ENCODE measurements around the gene ADAMTS7. TPM values are rescaled to one million over a fixed set of nuclear protein-coding genes. Genes with fewer than 3 reads are reported as not detected.
"Not testable (repeated sequence)": the region's sequence is repeated elsewhere in the genome, so short reads cannot be mapped to it uniquely, and the experiment has no call there.

ADAMTS7 gene
- total and polyA plus RNA-seq, 2 of the 8 experiments (the other 6 are each of a cell fraction or from before 2014, with no cell fraction given) = 27.9 to 45.2 TPM

DNA sequence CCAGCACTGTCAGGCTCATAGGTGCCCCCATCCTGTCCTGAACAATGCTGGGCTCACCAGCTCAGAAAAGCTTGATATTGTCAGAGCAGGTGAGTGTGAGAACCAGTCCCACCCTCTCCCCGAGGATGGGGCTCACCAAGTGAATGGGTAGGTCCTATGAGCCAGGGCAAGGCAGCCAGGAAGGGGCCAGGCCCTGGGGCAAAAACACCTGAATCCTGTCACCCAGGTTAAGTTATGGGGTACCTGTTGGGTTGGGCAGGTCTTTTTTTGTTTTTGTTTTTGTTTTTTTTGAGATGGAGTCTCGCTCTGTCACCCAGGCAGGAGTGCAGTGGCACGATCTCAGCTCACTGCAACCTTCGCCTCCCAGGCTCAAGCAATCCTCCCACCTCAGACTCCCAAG lies 16.8 kb downstream of the ADAMTS7 start:
- H3K9ac ChIP-seq (replicated peaks in 1 of 4; ENCODE audit: extremely low read depth in 1 of 4, low read depth in 3 of 4, low read length in 3 of 4); FAIRE-seq; H3K18ac ChIP-seq (ENCODE audit: extremely low read depth, low read length); H3K4me3 ChIP-seq (ENCODE audit: extremely low read depth in 1 of 4, insufficient read depth in 2 of 4, low read depth in 3 of 4, low read length in 4 of 4); H4K5ac ChIP-seq (ENCODE audit: insufficient read length, low read depth, low read length); H3K27ac ChIP-seq (ENCODE audit: low read depth, low read length); H2AFZ ChIP-seq (ENCODE audit: low read length); DNase-seq (ENCODE audit: low read depth in 1 of 2, low spot score in 2 of 2); H3K23me2 ChIP-seq (ENCODE audit: low read depth, low read length); H3K56ac ChIP-seq (replicated peaks; ENCODE audit: insufficient read length, low read depth, low read length); H2BK5ac ChIP-seq (ENCODE audit: low read depth, low read length); H3K14ac ChIP-seq (ENCODE audit: insufficient read length); CTCF ChIA-PET (ENCODE audit: partially characterized antibody); H3K27me3 ChIP-seq (replicated peaks in 1 of 4; ENCODE audit: control insufficient read depth in 3 of 4, extremely low read depth in 1 of 4, insufficient read depth in 3 of 4, low read length in 3 of 4); H2AK5ac ChIP-seq (ENCODE audit: low read depth, low read length); POLR2A ChIA-PET (ENCODE audit: partially characterized antibody); H2BK15ac ChIP-seq (ENCODE audit: low read length); H3K79me1 ChIP-seq (ENCODE audit: low read depth, low read length); H4K8ac ChIP-seq (ENCODE audit: extremely low read depth, insufficient read depth, low read length); H3K23ac ChIP-seq (ENCODE audit: insufficient read length); H2BK20ac ChIP-seq (ENCODE audit: low read length); H4K91ac ChIP-seq (replicated peaks; ENCODE audit: insufficient read length, low read length); H3K79me2 ChIP-seq (ENCODE audit: control insufficient read depth in 1 of 2, insufficient read depth in 2 of 2, low read length in 2 of 2); H3K4ac ChIP-seq (replicated peaks; ENCODE audit: insufficient read length, low read depth, low read length); H3K9me3 ChIP-seq (ENCODE audit: insufficient read depth in 2 of 2, low read depth in 1 of 2, low read length in 1 of 2); H2BK12ac ChIP-seq (ENCODE audit: low read depth, low read length); H3K4me2 ChIP-seq (ENCODE audit: insufficient read depth in 1 of 2, low read depth in 2 of 2, low read length in 2 of 2); H3K4me1 ChIP-seq (replicated peaks in 1 of 4; ENCODE audit: control insufficient read depth in 3 of 4, insufficient read depth in 4 of 4, low read length in 3 of 4); H2BK120ac ChIP-seq (replicated peaks; ENCODE audit: low read depth, low read length); H4K20me1 ChIP-seq (replicated peaks in 1 of 2; ENCODE audit: control insufficient read depth in 1 of 2, insufficient read depth in 2 of 2, low read length in 2 of 2): not testable (repeated sequence)
- WGBS, 2 experiments (ENCODE audit: extremely low coverage in 1 of 2, insufficient coverage in 1 of 2, insufficient read length in 1 of 2, insufficient replicate concordance in 2 of 2, low coverage in 1 of 2, low lambda C conversion rate in 2 of 2, missing lambda C conversion rate in 1 of 2) = 77% methylated on average over 4 of the region's 4 CpGs; no CpG with 5 or more reads in 1 of the 2 experiments
- peaks cover 2 to 14% (median 9%) of the 10 kb centered on the region in 4 experiments; a peak in 7 of 8 replicates for H3K36me3 ChIP-seq (ENCODE audit: control insufficient read depth in 2 of 4, insufficient read depth in 4 of 4, low read length in 3 of 4)

All from H1 (cell line).